Measurements from ENCODE around the gene PRSS36. TPM values are rescaled to one million over a fixed set of nuclear protein-coding genes. Genes with fewer than 3 reads are reported as not detected.
"Not testable (repeated sequence)": the region's sequence is repeated elsewhere in the genome, so short reads cannot be mapped to it uniquely, and the experiment has no call there.

Gene PRSS36
- total RNA-seq, 1 experiment from 2014 or later: 4.1 TPM

GRCh38 chr16:31196324-31197088, 46.6 kb upstream of the PRSS36 start:
- Histone ChIP-seq H3K9me3 (ENCODE audit: insufficient read depth, low read depth) (no peaks in the 10 kb centered on the region), H3K36me3 (ENCODE audit: low read depth) (peaks cover 30% of the 10 kb centered on the region), H3F3A (ENCODE audit: insufficient read depth, low read depth) (peaks cover 98% of the 10 kb centered on the region), H4K20me1 (ENCODE audit: insufficient read depth) (peaks cover 60% of the 10 kb centered on the region), H3K27ac (no peak overlapping the region), H3K27me3 (ENCODE audit: insufficient read depth, low read depth) (no peaks in the 10 kb centered on the region), H3K79me2 (ENCODE audit: low read depth) (no peaks in the 10 kb centered on the region), H3K9me2 (ENCODE audit: insufficient read depth) (no peaks in the 10 kb centered on the region), H3K4me2 (no peak overlapping the region), H3K4me3 (no peak overlapping the region), H2AFZ (no peak overlapping the region), H3K4me1 (replicated peaks; ENCODE audit: insufficient read depth) (peaks cover 8% of the 10 kb centered on the region; the same call in 1 of the 2 replicates)
- ChIA-PET CTCF (no interaction called here), POLR2A (ENCODE audit: unreplicated experiment) (interaction anchor here (1.0 kb wide), 1 partner anchor 677 kb away, joined by 6 read pairs; the partner anchor contains the start of gene ZNF267)
- BruUV-seq (replicated peaks): no TSS peak
- no peak for DNase-seq
- no peak for TF ChIP-seq EZH2 (IDR thresholded peaks at IDR 0.05; ENCODE audit: low read depth)
- TF ChIP-seq CTCF (conservative IDR thresholded peaks at IDR 0.05): no peak
- intact Hi-C loops (cut with micrococcal nuclease; ENCODE audit: unreplicated experiment): no loop called here

- H3K4me2 ChIP-seq; H3K9me3 ChIP-seq (ENCODE audit: insufficient read depth, low read depth); DNase-seq; H3K27ac ChIP-seq; H3K4me3 ChIP-seq; POLR2A ChIA-PET (ENCODE audit: unreplicated experiment); H3K4me1 ChIP-seq (replicated peaks; ENCODE audit: insufficient read depth); H3K9me2 ChIP-seq (ENCODE audit: insufficient read depth); intact Hi-C loops (cut with micrococcal nuclease; ENCODE audit: unreplicated experiment); H3K79me2 ChIP-seq (ENCODE audit: low read depth); H2AFZ ChIP-seq; BruUV-seq (replicated peaks); CTCF ChIA-PET; H3K27me3 ChIP-seq (ENCODE audit: insufficient read depth, low read depth): not testable (repeated sequence)
- H3F3A ChIP-seq (ENCODE audit: insufficient read depth, low read depth): peaks cover 99% of the 10 kb centered on the region
- peaks cover 66% of the 10 kb centered on the region for H4K20me1 ChIP-seq (ENCODE audit: insufficient read depth)
- peaks cover 36% of the 10 kb centered on the region for H3K36me3 ChIP-seq (ENCODE audit: low read depth)
Observed at GRCh38 chr16:31195861-31196260, 46.0 kb upstream of the PRSS36 start.

GRCh38 chr16:31194898-31195297, 45.0 kb upstream of the PRSS36 start:
- DNase-seq: no peak
- Histone ChIP-seq H3K4me2 (no peak overlapping the region), H3K4me3 (no peak overlapping the region), H3K27ac (no peak overlapping the region), H4K20me1 (ENCODE audit: insufficient read depth) (peaks cover 75% of the 10 kb centered on the region), H3K9me2 (ENCODE audit: insufficient read depth) (no peaks in the 10 kb centered on the region), H3K79me2 (ENCODE audit: low read depth) (peaks cover 8% of the 10 kb centered on the region; the same call in 1 of the 2 replicates), H3K9me3 (ENCODE audit: insufficient read depth, low read depth) (no peaks in the 10 kb centered on the region), H3F3A (ENCODE audit: insufficient read depth, low read depth) (peaks cover 100% of the 10 kb centered on the region), H3K27me3 (ENCODE audit: insufficient read depth, low read depth) (no peaks in the 10 kb centered on the region), H3K36me3 (ENCODE audit: low read depth) (peaks cover 46% of the 10 kb centered on the region), H2AFZ (no peak overlapping the region), H3K4me1 (replicated peaks; ENCODE audit: insufficient read depth) (no peaks in the 10 kb centered on the region)
- intact Hi-C loops (cut with micrococcal nuclease; ENCODE audit: unreplicated experiment): no loop called here
- no peak for TF ChIP-seq CTCF (conservative IDR thresholded peaks at IDR 0.05)
- no peak for TF ChIP-seq EZH2 (IDR thresholded peaks at IDR 0.05; ENCODE audit: low read depth)
- POLR2A ChIA-PET (ENCODE audit: unreplicated experiment): interaction anchor here (0.6 kb wide), 1 partner anchor 31 kb away, joined by 3 read pairs; no protein-coding TSS in a partner anchor
- BruUV-seq (replicated peaks): TSS peak; percentile 0
- CTCF ChIA-PET: no interaction called here

Measured in PC-9 (cell line).